Measurements from ENCODE around the gene PWWP2B. TPM values are rescaled to one million over a fixed set of nuclear protein-coding genes. Genes with fewer than 3 reads are reported as not detected.
A peak's percentile ranks its signal among the peaks of the same experiment; 100 is the strongest.

Gene PWWP2B
- total and polyA plus RNA-seq, 2 of the 13 experiments (the other 11 are each of a cell fraction or from before 2014, with no cell fraction given) = 2.3 to 4.7 TPM

GRCh38 chr10:132420469-132420980 is 23.5 kb downstream of the PWWP2B start:
- no peak overlapping the region for H3K27ac ChIP-seq (ENCODE audit: extremely low read length, insufficient read depth, low read length)
- TF ChIP-seq, protein P1, sequence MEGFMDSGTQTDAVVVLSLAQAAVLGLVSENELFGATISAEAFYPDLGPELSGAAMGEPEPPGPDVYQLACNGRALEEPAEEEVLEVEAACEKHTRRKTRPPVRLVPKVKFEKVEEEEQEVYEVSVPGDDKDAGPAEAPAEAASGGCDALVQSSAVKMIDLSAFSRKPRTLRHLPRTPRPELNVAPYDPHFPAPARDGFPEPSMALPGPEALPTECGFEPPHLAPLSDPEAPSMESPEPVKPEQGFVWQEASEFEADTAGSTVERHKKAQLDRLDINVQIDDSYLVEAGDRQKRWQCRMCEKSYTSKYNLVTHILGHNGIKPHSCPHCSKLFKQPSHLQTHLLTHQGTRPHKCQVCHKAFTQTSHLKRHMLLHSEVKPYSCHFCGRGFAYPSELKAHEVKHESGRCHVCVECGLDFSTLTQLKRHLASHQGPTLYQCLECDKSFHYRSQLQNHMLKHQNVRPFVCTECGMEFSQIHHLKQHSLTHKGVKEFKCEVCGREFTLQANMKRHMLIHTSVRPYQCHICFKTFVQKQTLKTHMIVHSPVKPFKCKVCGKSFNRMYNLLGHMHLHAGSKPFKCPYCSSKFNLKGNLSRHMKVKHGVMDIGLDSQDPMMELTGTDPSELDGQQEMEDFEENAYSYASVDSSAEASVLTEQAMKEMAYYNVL (CRISPR knock-in tag; IDR thresholded peaks at IDR 0.05; ENCODE audit: borderline replicate concordance) = 0 out of 2 replicates have a peak, but pooled peaks have one; percentile 9
- TF ChIP-seq ZFP82 (CRISPR knock-in tag; IDR thresholded peaks at IDR 0.05; ENCODE audit: borderline replicate concordance) = no peak
- TF ChIP-seq SRSF1 (optimal IDR thresholded peaks at IDR 0.05; ENCODE audit: low read depth, low read length) = peak; percentile 1
- TF ChIP-seq, protein P2, sequence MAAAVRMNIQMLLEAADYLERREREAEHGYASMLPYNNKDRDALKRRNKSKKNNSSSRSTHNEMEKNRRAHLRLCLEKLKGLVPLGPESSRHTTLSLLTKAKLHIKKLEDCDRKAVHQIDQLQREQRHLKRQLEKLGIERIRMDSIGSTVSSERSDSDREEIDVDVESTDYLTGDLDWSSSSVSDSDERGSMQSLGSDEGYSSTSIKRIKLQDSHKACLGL (CRISPR knock-in tag; IDR thresholded peaks at IDR 0.05) = 0 out of 2 replicates have a peak, but pooled peaks have one; percentile 21
- TF ChIP-seq ZNF589 (CRISPR knock-in tag; conservative IDR thresholded peaks at IDR 0.05) = no peak
- H4K20me1 ChIP-seq (ENCODE audit: insufficient read depth, low read length) = no peaks in the 10 kb centered on the region
- no peaks in the 10 kb centered on the region for H3K9me3 ChIP-seq (ENCODE audit: low read length)
- ChIA-PET POLR2A (interaction anchor here (1.5 kb wide), 1 partner anchor 27 kb away, joined by 6 read pairs; no protein-coding TSS in a partner anchor), CTCF (ENCODE audit: low intra/inter-chr PET ratio, low total read pairs) (no interaction called here)
- ATAC-seq = peak; percentile 62
- H3K27me3 ChIP-seq (ENCODE audit: control insufficient read depth in 1 of 2, insufficient read depth in 2 of 2, low read length in 2 of 2) = peaks cover 0 to 2% of the 10 kb centered on the region in 2 experiments; a peak in 1 of 5 replicates
- intact Hi-C loops (cut with micrococcal nuclease; ENCODE audit: unreplicated experiment) (no loop called here), in situ Hi-C loops (cut with HindIII; ENCODE audit: extremely low pct_ligation_motif_present, low pct_unique_long_range_greater_than_20kb) (no loop called here)
- peak overlapping the region in 1 of 3 experiments; percentile 70; a peak in 3 of 6 replicates for H3K4me3 ChIP-seq (replicated peaks in 1 of 3; ENCODE audit: insufficient read depth in 1 of 3, low read depth in 2 of 3, low read length in 3 of 3)
- peak overlapping the region; percentile 85 for H3K4me2 ChIP-seq (ENCODE audit: low read depth, low read length)
- DNase-seq (ENCODE audit: low spot score) = no peak
- H3K79me2 ChIP-seq (ENCODE audit: insufficient read depth, low read length) = no peaks in the 10 kb centered on the region
- BruUV-seq (replicated peaks) = no TSS peak
- peaks cover 40% of the 10 kb centered on the region for H3K4me1 ChIP-seq (ENCODE audit: insufficient read depth, low read length)
- no peak for FAIRE-seq
- H3K9ac ChIP-seq (ENCODE audit: insufficient read depth, low read depth, low read length) = no peak overlapping the region
- no peaks in the 10 kb centered on the region for H3K36me3 ChIP-seq (replicated peaks in 1 of 2; ENCODE audit: control insufficient read depth in 1 of 2, insufficient read depth in 2 of 2, low read length in 2 of 2)
- WGBS (ENCODE audit: low lambda C conversion rate) = 39% methylated on average over 5 of the region's 8 CpGs
- no peak overlapping the region for H2AFZ ChIP-seq (ENCODE audit: low read length)
